ENCODE results near the gene DNPEP. TPM values are rescaled to one million over a fixed set of nuclear protein-coding genes. Genes with fewer than 3 reads are reported as not detected.

DNPEP gene
- total RNA-seq, 1 donor from 2014 or later: 124 TPM

GRCh38 chr2:219327719-219328118 is 60.0 kb downstream of the DNPEP start:
- peaks cover 36% of the 10 kb centered on the region for H3K27me3 Mint-ChIP-seq (ENCODE audit: insufficient read depth)
- intact Hi-C loops (cut with micrococcal nuclease): no loop called here
- H3K9me3 Mint-ChIP-seq: no peaks in the 10 kb centered on the region
- no peaks in the 10 kb centered on the region for H3K4me1 Mint-ChIP-seq (ENCODE audit: low read depth)
- H3K4me3 Mint-ChIP-seq: no peak overlapping the region
- no peak overlapping the region for H3K27ac Mint-ChIP-seq
- DNase-seq (ENCODE audit: low spot score): no peak
- no peaks in the 10 kb centered on the region for H3K36me3 Mint-ChIP-seq (ENCODE audit: low read depth)

GRCh38 chr2:219325657-219326315 is 61.9 kb downstream of the DNPEP start:
- no peak for DNase-seq (ENCODE audit: low spot score)
- no peaks in the 10 kb centered on the region for H3K36me3 Mint-ChIP-seq (ENCODE audit: low read depth)
- no peaks in the 10 kb centered on the region for H3K4me1 Mint-ChIP-seq (ENCODE audit: low read depth)
- peaks cover 34% of the 10 kb centered on the region for H3K27me3 Mint-ChIP-seq (ENCODE audit: insufficient read depth)
- no peak overlapping the region for H3K27ac Mint-ChIP-seq
- intact Hi-C loops (cut with micrococcal nuclease): no loop called here
- no peaks in the 10 kb centered on the region for H3K9me3 Mint-ChIP-seq
- no peak overlapping the region for H3K4me3 Mint-ChIP-seq

GRCh38 chr2:219325136-219325535 is 62.6 kb downstream of the DNPEP start:
- intact Hi-C loops (cut with micrococcal nuclease): no loop called here
- Mint-ChIP-seq H3K27me3 (ENCODE audit: insufficient read depth) (peaks cover 33% of the 10 kb centered on the region), H3K9me3 (no peaks in the 10 kb centered on the region), H3K36me3 (ENCODE audit: low read depth) (no peaks in the 10 kb centered on the region), H3K4me1 (ENCODE audit: low read depth) (no peaks in the 10 kb centered on the region), H3K4me3 (no peak overlapping the region), H3K27ac (no peak overlapping the region)
- DNase-seq (ENCODE audit: low spot score): no peak

GRCh38 chr2:219323434-219323833 is 64.3 kb downstream of the DNPEP start:
- H3K9me3 Mint-ChIP-seq: no peaks in the 10 kb centered on the region
- H3K36me3 Mint-ChIP-seq (ENCODE audit: low read depth): no peaks in the 10 kb centered on the region
- no peak overlapping the region for H3K4me3 Mint-ChIP-seq
- no peak overlapping the region for H3K27ac Mint-ChIP-seq
- no peak for DNase-seq (ENCODE audit: low spot score)
- H3K4me1 Mint-ChIP-seq (ENCODE audit: low read depth): no peaks in the 10 kb centered on the region
- H3K27me3 Mint-ChIP-seq (ENCODE audit: insufficient read depth): peaks cover 33% of the 10 kb centered on the region
- intact Hi-C loops (cut with micrococcal nuclease): no loop called here

Other genes starting within 250 kb of the DNPEP start
- 18.1 and 20.7 TPM in 2 replicates for gene NHEJ1, start 227.1 kb downstream of the DNPEP start, total RNA-seq
- 1.8 and 1.9 TPM in 2 replicates for gene SLC23A3, start 217.9 kb downstream of the DNPEP start, total RNA-seq
- 69.8 and 72.2 TPM in 2 replicates for gene CNPPD1, start 211.0 kb downstream of the DNPEP start, total RNA-seq
- gene RETREG2, start 209.6 kb downstream of the DNPEP start, total RNA-seq: 58.4 and 61.5 TPM in 2 replicates
- gene ZFAND2B, start 181.1 kb downstream of the DNPEP start, total RNA-seq: 35.0 and 41.3 TPM in 2 replicates
- gene ABCB6, start 169.0 kb downstream of the DNPEP start, total RNA-seq: 31.9 and 32.9 TPM in 2 replicates
- gene ATG9A, start 158.3 kb downstream of the DNPEP start, total RNA-seq: 55.3 and 57.0 TPM in 2 replicates
- gene ANKZF1, start 158.1 kb downstream of the DNPEP start, total RNA-seq: 112 and 117 TPM in 2 replicates
- gene GLB1L, start 142.5 kb downstream of the DNPEP start, total RNA-seq: 4.6 and 4.9 TPM in 2 replicates
- 30.1 and 30.6 TPM in 2 replicates for gene STK16, start 142.4 kb downstream of the DNPEP start, total RNA-seq
- gene TUBA4B, start 134.7 kb downstream of the DNPEP start, total RNA-seq: not detected in 2 replicates
- 211 and 217 TPM in 2 replicates for gene TUBA4A, start 134.0 kb downstream of the DNPEP start, total RNA-seq
- gene DNAJB2, start 108.5 kb downstream of the DNPEP start, total RNA-seq: 40.8 and 45.3 TPM in 2 replicates
- 0.23 TPM in 1 of 2 replicates, not detected in the other for gene PTPRN, start 78.5 kb downstream of the DNPEP start, total RNA-seq
- not detected in 2 replicates for gene RESP18, start 55.2 kb downstream of the DNPEP start, total RNA-seq
- not detected in 2 replicates for gene DES, start 30.5 kb upstream of the DNPEP start, total RNA-seq
- gene SPEG, start 46.9 kb upstream of the DNPEP start, total RNA-seq: 0.13 TPM in 1 of 2 replicates, not detected in the other
- gene GMPPA, start 111.0 kb upstream of the DNPEP start, total RNA-seq: 41.3 and 50.3 TPM in 2 replicates
- 0.08 TPM in 1 of 2 replicates, not detected in the other for gene ASIC4, start 126.6 kb upstream of the DNPEP start, total RNA-seq
- gene CHPF, start 155.9 kb upstream of the DNPEP start, total RNA-seq: 41.3 and 43.4 TPM in 2 replicates
- gene TMEM198, start 156.1 kb upstream of the DNPEP start, total RNA-seq: 2.9 and 3.3 TPM in 2 replicates
- gene OBSL1, start 183.6 kb upstream of the DNPEP start, total RNA-seq: 0.21 and 0.24 TPM in 2 replicates
- not detected in 2 replicates for gene INHA, start 184.4 kb upstream of the DNPEP start, total RNA-seq
- 38.0 and 38.9 TPM in 2 replicates for gene STK11IP, start 209.9 kb upstream of the DNPEP start, total RNA-seq
- 0.17 TPM in 1 of 2 replicates, not detected in the other for gene SLC4A3, start 239.7 kb upstream of the DNPEP start, total RNA-seq